ENCODE data around the gene ATP13A2. TPM values are rescaled to one million over a fixed set of nuclear protein-coding genes. Genes with fewer than 3 reads are reported as not detected.
"Not testable (repeated sequence)": the region's sequence is repeated elsewhere in the genome, so short reads cannot be mapped to it uniquely, and the experiment has no call there.

Gene ATP13A2
- total RNA-seq, 1 experiment from 2014 or later, result 61.3 TPM

DNA sequence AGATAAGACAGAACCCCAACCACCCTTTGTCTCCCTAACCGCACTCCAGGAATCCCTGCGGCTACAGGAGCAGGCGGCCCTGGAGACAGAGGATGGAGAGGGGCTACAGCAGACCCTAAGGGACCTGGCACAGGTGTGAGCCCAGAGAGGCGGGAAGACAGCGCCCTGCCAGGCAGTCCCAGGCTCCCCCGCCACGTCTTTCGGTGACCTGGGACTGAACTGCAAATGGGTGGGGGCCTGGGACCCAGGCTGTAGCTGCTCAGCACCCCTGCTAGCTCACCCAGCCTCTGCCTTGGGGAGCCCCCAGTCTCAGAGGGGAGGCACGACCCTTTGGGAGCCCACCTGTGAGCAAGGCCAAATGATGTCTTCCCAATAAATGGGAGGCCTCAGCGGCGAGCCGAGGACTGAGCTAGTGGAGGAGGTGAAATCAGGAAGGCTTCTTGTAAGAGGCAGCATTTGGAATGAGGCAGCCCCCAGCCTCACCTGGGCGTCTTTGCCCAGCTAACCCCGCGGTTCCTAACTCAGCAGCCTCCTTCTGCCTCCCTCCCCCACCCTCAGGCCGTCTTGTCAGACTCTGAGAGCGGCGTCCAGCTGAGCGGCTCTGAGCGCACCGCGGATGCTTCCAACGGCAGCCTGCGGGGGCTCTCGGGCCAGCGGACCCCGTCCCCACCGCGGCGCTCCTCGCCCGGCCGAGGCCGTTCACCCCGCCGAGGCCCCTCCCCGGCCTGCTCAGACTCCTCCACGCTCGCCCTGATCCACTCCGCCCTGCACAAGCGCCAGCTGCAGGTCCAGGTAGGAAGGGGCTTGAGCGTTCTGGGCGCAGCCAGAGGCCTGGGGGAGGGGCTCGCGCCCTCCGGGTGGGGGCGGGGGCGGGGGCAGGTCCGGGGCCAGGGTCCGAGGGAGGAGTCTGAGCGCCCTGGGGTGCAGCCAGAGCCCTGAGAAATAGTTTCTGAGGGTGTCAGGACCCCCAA lies 73.1 kb downstream of the ATP13A2 start:
- Mint-ChIP-seq H3K4me3 (ENCODE audit: unreplicated experiment) (no peak overlapping the region), H3K9me3 (ENCODE audit: unreplicated experiment) (no peaks in the 10 kb centered on the region), H3K27ac (ENCODE audit: low read depth, unreplicated experiment) (no peak overlapping the region), H3K36me3 (ENCODE audit: insufficient read depth, unreplicated experiment) (peaks cover 22% of the 10 kb centered on the region), H3K4me1 (ENCODE audit: insufficient read depth, unreplicated experiment) (no peaks in the 10 kb centered on the region), H3K27me3 (ENCODE audit: insufficient read depth, unreplicated experiment) (no peaks in the 10 kb centered on the region)
- ChIA-PET CTCF (no interaction called here), POLR2A (no interaction called here)
- intact Hi-C loops (cut with micrococcal nuclease), result no loop called here
- TF ChIP-seq, protein P1, sequence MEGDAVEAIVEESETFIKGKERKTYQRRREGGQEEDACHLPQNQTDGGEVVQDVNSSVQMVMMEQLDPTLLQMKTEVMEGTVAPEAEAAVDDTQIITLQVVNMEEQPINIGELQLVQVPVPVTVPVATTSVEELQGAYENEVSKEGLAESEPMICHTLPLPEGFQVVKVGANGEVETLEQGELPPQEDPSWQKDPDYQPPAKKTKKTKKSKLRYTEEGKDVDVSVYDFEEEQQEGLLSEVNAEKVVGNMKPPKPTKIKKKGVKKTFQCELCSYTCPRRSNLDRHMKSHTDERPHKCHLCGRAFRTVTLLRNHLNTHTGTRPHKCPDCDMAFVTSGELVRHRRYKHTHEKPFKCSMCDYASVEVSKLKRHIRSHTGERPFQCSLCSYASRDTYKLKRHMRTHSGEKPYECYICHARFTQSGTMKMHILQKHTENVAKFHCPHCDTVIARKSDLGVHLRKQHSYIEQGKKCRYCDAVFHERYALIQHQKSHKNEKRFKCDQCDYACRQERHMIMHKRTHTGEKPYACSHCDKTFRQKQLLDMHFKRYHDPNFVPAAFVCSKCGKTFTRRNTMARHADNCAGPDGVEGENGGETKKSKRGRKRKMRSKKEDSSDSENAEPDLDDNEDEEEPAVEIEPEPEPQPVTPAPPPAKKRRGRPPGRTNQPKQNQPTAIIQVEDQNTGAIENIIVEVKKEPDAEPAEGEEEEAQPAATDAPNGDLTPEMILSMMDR (IDR thresholded peaks at IDR 0.05; ENCODE audit: unreplicated experiment), result no peak
- no TSS peak for BruUV-seq (replicated peaks)
- DNase-seq (ENCODE audit: unreplicated experiment), result no peak

DNA sequence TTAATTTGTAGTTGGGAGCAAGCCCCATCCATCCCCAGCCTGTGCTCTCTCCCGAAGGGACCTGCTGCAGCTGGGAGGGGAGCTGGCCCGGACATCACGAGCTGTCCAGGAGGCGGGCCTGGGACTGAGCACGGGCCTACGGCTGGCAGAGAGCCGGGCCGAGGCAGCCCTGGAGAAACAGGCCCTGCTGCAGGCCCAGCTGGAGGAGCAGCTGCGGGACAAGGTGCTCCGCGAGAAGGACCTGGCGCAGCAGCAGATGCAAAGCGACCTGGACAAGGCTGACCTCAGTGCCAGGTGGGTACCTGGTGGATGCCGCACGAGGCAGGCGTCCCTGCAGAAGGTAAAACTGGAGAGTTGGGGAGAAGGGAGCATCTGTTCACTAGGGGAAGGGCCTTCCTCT lies 75.1 kb downstream of the ATP13A2 start:
- intact Hi-C loops (cut with micrococcal nuclease); H3K4me3 Mint-ChIP-seq (ENCODE audit: unreplicated experiment); H3K9me3 Mint-ChIP-seq (ENCODE audit: unreplicated experiment); BruUV-seq (replicated peaks); H3K27ac Mint-ChIP-seq (ENCODE audit: low read depth, unreplicated experiment); H3K27me3 Mint-ChIP-seq (ENCODE audit: insufficient read depth, unreplicated experiment); H3K4me1 Mint-ChIP-seq (ENCODE audit: insufficient read depth, unreplicated experiment); DNase-seq (ENCODE audit: unreplicated experiment); POLR2A ChIA-PET: not testable (repeated sequence)
- peaks cover 32% of the 10 kb centered on the region for H3K36me3 Mint-ChIP-seq (ENCODE audit: insufficient read depth, unreplicated experiment)
- CTCF ChIA-PET, result interaction anchor here (0.6 to 1.6 kb wide), 2 partner anchors 11 to 215 kb away, joined by 3 to 6 read pairs; no protein-coding TSS in a partner anchor

Other genes with a start within 250 kb of the ATP13A2 start
- gene RNU1-2, start 115.9 kb downstream of the ATP13A2 start, total RNA-seq (2022), result 1,539 and 1,606 TPM in 2 replicates
- gene CROCC, start 90.0 kb downstream of the ATP13A2 start, total RNA-seq (2022), result 8.8 and 9.6 TPM in 2 replicates
- gene MFAP2, start 31.3 kb downstream of the ATP13A2 start, total RNA-seq (2022), result 0.58 and 1.2 TPM in 2 replicates
- 166 and 189 TPM in 2 replicates for gene SDHB, start 42.1 kb upstream of the ATP13A2 start, total RNA-seq (2022)
- gene PADI2, start 107.5 kb upstream of the ATP13A2 start, total RNA-seq (2022), result 0.16 and 0.20 TPM in 2 replicates
- gene PADI1, start 193.2 kb upstream of the ATP13A2 start, total RNA-seq (2022), result 0.10 and 0.58 TPM in 2 replicates
- 0.12 TPM in 1 of 2 replicates, not detected in the other for gene PADI3, start 237.2 kb upstream of the ATP13A2 start, total RNA-seq (2022)

Data from MCF 10A (cell line).